RWPE2 (cell line): Measurements from ENCODE around the gene OR56B4.
"Not testable (repeated sequence)": the region's sequence is repeated elsewhere in the genome, so short reads cannot be mapped to it uniquely, and the experiment has no call there.

ENCODE experiments used
- ATAC-seq: fragments of 200-7000 bp; cut with Tn5 transposase; 3 replicates; pipeline ENCODE4 v1.9.1; 2021; ENCODE audit warnings: low read depth
- DNase-seq: peaks from one replicate; pipeline ENCODE4 v3.0.0-alpha.2; 2020; ENCODE audit warnings: low spot score
- H3K27ac ChIP-seq: fragments of 450-650 bp; 2 replicates; pipeline ENCODE4 v1.5.1; 2017; ENCODE audit warnings: mild to moderate bottlenecking; ENCODE audit not compliant: poor library complexity, severe bottlenecking
- H3K27me3 ChIP-seq: fragments of 250-450 bp; sonication (Bioruptor Pico); 2 replicates; pipeline ENCODE4 v1.5.1; 2021; ENCODE audit warnings: mild to moderate bottlenecking, moderate library complexity; ENCODE audit not compliant: insufficient read depth, poor library complexity, severe bottlenecking
- H3K36me3 ChIP-seq: fragments of 250-450 bp; sonication (Bioruptor Pico); 2 replicates; pipeline ENCODE4 v1.5.1; 2020; ENCODE audit warnings: low read depth, mild to moderate bottlenecking, moderate library complexity
- H3K4me1 ChIP-seq: fragments of 250-450 bp; sonication (Bioruptor Pico); 2 replicates; pipeline ENCODE4 v1.5.1; 2021; ENCODE audit warnings: mild to moderate bottlenecking, moderate library complexity; ENCODE audit not compliant: insufficient read depth, poor library complexity, severe bottlenecking
- H3K4me3 ChIP-seq: fragments of 250-450 bp; sonication (Bioruptor Pico); 2 replicates; pipeline ENCODE4 v1.5.1; 2021; ENCODE audit warnings: mild to moderate bottlenecking, moderate library complexity; ENCODE audit not compliant: severe bottlenecking
- H3K9me3 ChIP-seq: fragments of 250-450 bp; sonication (Bioruptor Pico); 2 replicates; pipeline ENCODE4 v1.5.1; 2021; ENCODE audit warnings: mild to moderate bottlenecking, moderate library complexity; ENCODE audit not compliant: severe bottlenecking
- CTCF ChIP-seq: fragments of 450-650 bp; IDR thresholded peaks from one replicate; pipeline ENCODE4 v1.5.1; 2017; ENCODE audit warnings: mild to moderate bottlenecking, moderate library complexity; ENCODE audit not compliant: poor library complexity, severe bottlenecking

Gene OR56B4

DNA sequence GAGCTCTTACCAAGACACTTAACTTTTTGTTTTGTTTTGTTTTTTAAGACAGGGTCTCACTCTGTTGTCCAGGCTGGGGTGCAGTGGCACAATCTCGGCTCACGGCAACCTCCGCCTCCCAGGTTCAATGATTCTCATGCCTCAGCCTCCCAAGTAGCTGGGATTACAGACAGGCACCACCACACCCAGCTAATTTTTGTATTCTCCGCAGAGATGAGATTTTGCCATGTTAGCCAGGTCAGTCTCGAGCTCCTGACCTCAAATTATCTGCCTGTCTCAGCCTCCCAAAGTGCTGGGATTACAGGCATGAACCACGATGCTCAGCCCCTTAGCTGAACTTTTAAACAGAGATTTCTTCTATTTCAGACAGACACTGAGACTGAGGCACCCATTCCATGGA, at the start of gene OR56B4:
Gene OR56B4 (plus strand): TSS at position 301 of the 400 bp plus-strand sequence. CDS start 95 bp downstream, at position 396.
- DNase-seq, H3K27me3 ChIP-seq, ATAC-seq, H3K4me1 ChIP-seq, H3K36me3 ChIP-seq, H3K9me3 ChIP-seq, H3K4me3 ChIP-seq, H3K27ac ChIP-seq: not testable (repeated sequence)

- no peaks in the 10 kb centered on the region for H3K4me1 ChIP-seq
- H3K27ac ChIP-seq = no peak overlapping the region
- no peak overlapping the region for H3K4me3 ChIP-seq
- H3K9me3 ChIP-seq = no peaks in the 10 kb centered on the region
- ATAC-seq (no peak), DNase-seq (no peak)
- peaks cover 6% of the 10 kb centered on the region for H3K27me3 ChIP-seq
- TF ChIP-seq CTCF = no peak
- H3K36me3 ChIP-seq = no peaks in the 10 kb centered on the region
Observed at GRCh38 chr11:6061475-6061874, 46.0 kb upstream of the OR56B4 start.

GRCh38 chr11:6062691-6063358, 44.7 kb upstream of the OR56B4 start:
- H3K9me3 ChIP-seq = no peaks in the 10 kb centered on the region
- H3K36me3 ChIP-seq = no peaks in the 10 kb centered on the region
- H3K27me3 ChIP-seq = peaks cover 6% of the 10 kb centered on the region
- no peak overlapping the region for H3K4me3 ChIP-seq
- no peak overlapping the region for H3K27ac ChIP-seq
- no peaks in the 10 kb centered on the region for H3K4me1 ChIP-seq
- no peak for TF ChIP-seq CTCF
- ATAC-seq (no peak), DNase-seq (no peak)

DNA sequence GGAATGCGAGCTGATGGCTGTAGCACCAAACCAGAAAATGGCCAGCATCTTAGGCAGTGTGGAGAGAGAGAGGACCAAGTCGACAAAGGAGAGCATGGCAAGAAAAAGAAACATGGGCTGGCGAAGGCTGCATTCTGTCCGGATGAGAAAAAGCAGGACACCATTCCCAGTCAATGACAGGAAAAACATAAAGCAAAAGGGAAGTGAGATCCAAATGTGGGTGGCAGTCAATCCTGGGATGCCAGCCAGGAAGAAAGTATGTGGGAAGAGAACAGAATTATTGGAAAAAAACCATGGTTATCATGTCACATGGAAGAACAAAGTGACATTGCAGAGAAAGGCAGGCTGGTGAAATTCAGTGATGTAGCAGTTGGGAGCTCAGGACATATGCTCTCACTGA, 40.0 kb upstream of the OR56B4 start:
- no peaks in the 10 kb centered on the region for H3K36me3 ChIP-seq
- no peak for DNase-seq
- H3K4me3 ChIP-seq = no peak overlapping the region
- H3K27me3 ChIP-seq = no peaks in the 10 kb centered on the region
- ATAC-seq = no peak
- H3K9me3 ChIP-seq = no peaks in the 10 kb centered on the region
- no peak overlapping the region for H3K27ac ChIP-seq
- H3K4me1 ChIP-seq = no peaks in the 10 kb centered on the region
- no peak for TF ChIP-seq CTCF

DNA sequence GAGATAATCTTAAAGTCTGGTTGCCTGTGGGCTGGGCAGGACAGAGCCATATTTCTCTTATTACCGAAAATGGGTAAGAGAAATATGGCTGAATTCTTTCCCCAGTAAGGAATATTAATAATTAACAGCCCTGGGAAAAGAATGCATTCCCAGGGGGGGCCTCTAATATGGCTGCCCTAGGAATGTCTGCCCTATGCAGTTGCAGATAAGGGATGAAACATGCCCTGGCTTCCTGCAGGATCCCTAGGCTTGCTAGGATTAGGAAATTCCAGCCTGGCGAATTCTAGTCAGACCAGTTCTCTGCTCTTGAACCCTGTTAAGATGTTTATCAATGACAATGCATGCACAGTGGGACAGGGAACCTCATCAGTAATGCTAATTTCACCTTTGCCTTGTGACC, 31.0 kb upstream of the OR56B4 start:
- not testable (repeated sequence) for H3K9me3 ChIP-seq

GRCh38 chr11:6077723-6078122, 29.8 kb upstream of the OR56B4 start:
- Histone ChIP-seq H3K27me3 (no peaks in the 10 kb centered on the region), H3K27ac (no peak overlapping the region), H3K9me3 (no peaks in the 10 kb centered on the region), H3K4me3 (no peak overlapping the region), H3K4me1 (no peaks in the 10 kb centered on the region), H3K36me3 (no peaks in the 10 kb centered on the region)
- no peak for DNase-seq
- no peak for TF ChIP-seq CTCF
- ATAC-seq = no peak

More for the DNA sequence above, 31.0 kb upstream of the OR56B4 start:
- not testable (repeated sequence) for ATAC-seq, H3K27ac ChIP-seq, H3K4me1 ChIP-seq, DNase-seq, H3K27me3 ChIP-seq, H3K36me3 ChIP-seq, H3K4me3 ChIP-seq
